Heart right ventricle (tissue), 16 donors: ENCODE data around the gene KDM4D. TPM values are rescaled to one million over a fixed set of nuclear protein-coding genes. Genes with fewer than 3 reads are reported as not detected.

Experiments
- ATAC-seq, 8 donors: fragments of 200-7000 bp; cut with Tn5 transposase; one replicate each; pipeline ENCODE4 v1.9.1; 2020; ENCODE audit warnings: mild to moderate bottlenecking in 8 of 8, moderate library complexity in 8 of 8, moderate number of reproducible peaks in 1 of 8
- DNase-seq, 2 donors: peaks; one replicate each; pipeline ENCODE4 v3.0.0-alpha.2; 2020
- H3K27ac ChIP-seq, 10 donors: fragments of 200-600 bp; sonication (generic) in 2 of 10; one replicate each; pipeline versions ENCODE4 v1.5.0 to v1.8.0; 2020 to 2022; ENCODE audit warnings: mild to moderate bottlenecking in 3 of 10
- H3K27me3 ChIP-seq, 7 donors: fragments of 200-600 bp; one replicate each; pipeline ENCODE4 v1.8.0; 2021 to 2022; ENCODE audit warnings: mild to moderate bottlenecking in 2 of 7
- H3K36me3 ChIP-seq, 9 donors: fragments of 200-600 bp; sonication (generic) in 1 of 9; one replicate each; pipeline versions ENCODE4 v1.5.0 to v1.8.0; 2020 to 2022; ENCODE audit warnings: mild to moderate bottlenecking in 2 of 9
- H3K4me1 ChIP-seq, 9 donors: fragments of 200-600 bp; sonication (generic) in 1 of 9; one replicate each; pipeline versions ENCODE4 v1.5.0 to v1.8.0; 2020 to 2022; ENCODE audit warnings: mild to moderate bottlenecking in 4 of 9
- H3K4me3 ChIP-seq, 10 donors: fragments of 200-600 bp; sonication (generic) in 2 of 10; one replicate each; pipeline versions ENCODE4 v1.5.0 to v1.8.0; 2020 to 2022; ENCODE audit warnings: mild to moderate bottlenecking in 7 of 10, moderate library complexity in 2 of 10
- H3K9me3 ChIP-seq, 11 donors: fragments of 200-600 bp in 10 of 11; sonication (generic) in 2 of 11; one replicate each; pipeline versions ENCODE4 v1.5.0 to v1.8.0; 2013 to 2022; ENCODE audit warnings: mild to moderate bottlenecking in 2 of 11, control low read depth in 1 of 11, moderate library complexity in 1 of 11
- WGBS, 2 donors: extraction: QIAGEN DNeasy Blood & Tissue Kit; methylation state at CpG; one replicate each; pipeline ENCODE4 v1.1.7; 2013; ENCODE audit warnings: inconsistent platforms in 1 of 2; 5-methylcytosine and 5-hydroxymethylcytosine counted together
- intact Hi-C, 10 donors: fragments of 100-400 bp; cut with DNase I; formaldehyde crosslinking; loops; one replicate each; pipeline versions ENCODE4 v1.11.1 to v1.14.2; 2022
- polyA plus RNA-seq, 2 donors: library from polyadenylated mRNA; stranded (reverse); fragments of 200-250 nt; gene quantifications; one replicate each; pipeline ENCODE4 v1.2.3, GENCODE V29; 2013
- total RNA-seq, 10 donors: library from RNA; stranded (reverse); fragmentation: NEBNext Ultra II Directional in 3 of 10; extraction: Animal tissue kit (Norgen Biotek cat#: 25700) in 3 of 10; gene quantifications; one replicate each; pipeline versions ENCODE4 v1.2.1 to v1.2.4, GENCODE V29; 2021 to 2023
- TF ChIP-seq, protein P1 (sequence below), 9 donors: fragments of 200-600 bp; sonication (generic) in 2 of 9; IDR thresholded peaks; one replicate each; pipeline versions ENCODE4 v1.5.0 to v1.8.0; 2021 to 2022; ENCODE audit warnings: antibody characterized with exemption in 9 of 9, mild to moderate bottlenecking in 5 of 9, moderate library complexity in 1 of 9
- donor health status: Arrhythmogenic right ventricular cardiomyopathy.
- donor health status: ischemic (EF 13 %, LVEDD 7.1; RV severe dilation, severe dysfunction).
- donor health status: healthy with polysubstance abuse.
- donor health status: DM: no; HTN: yes; CAD: no.
- donor health status: DM: no; HTN: no; CAD: no.
- donor health status: ischemic (EF 25% LVEDD 6.9; RV normal size, moderate dysfunction).
- donor health status: ischemic (EF 25% LVEDD 5.7; RV mildly dilated, moderate dysfunction).
- donor health status: healthy.
- donor health status: DM: yes; HTN: yes; CAD: no.
- donor health status: Ischemic cardiomyopathy.
- donor health status: ischemic (EF 35%, LVEDD 5.7; RV mildly dilated, moderate dysfunction).
- donor health status: nonischemic (EF 11% LVEDD 7.7; RV severe dilation, severe dysfunction).
- donor health status: DM: yes; HTN: yes; CAD: no.
- donor health status: PGD.
- donor health status: ischemic (EF 29% LVEDD 5.4; RV normal size, mild dysfunction).
- donor health status: nonischemic (EF 23%, LVEDD 6.1; RV moderate dilation, normal function).

KDM4D gene
- total and polyA plus RNA-seq, 12 donors, result 0.22 to 1.3 (median 0.96) TPM

DNA sequence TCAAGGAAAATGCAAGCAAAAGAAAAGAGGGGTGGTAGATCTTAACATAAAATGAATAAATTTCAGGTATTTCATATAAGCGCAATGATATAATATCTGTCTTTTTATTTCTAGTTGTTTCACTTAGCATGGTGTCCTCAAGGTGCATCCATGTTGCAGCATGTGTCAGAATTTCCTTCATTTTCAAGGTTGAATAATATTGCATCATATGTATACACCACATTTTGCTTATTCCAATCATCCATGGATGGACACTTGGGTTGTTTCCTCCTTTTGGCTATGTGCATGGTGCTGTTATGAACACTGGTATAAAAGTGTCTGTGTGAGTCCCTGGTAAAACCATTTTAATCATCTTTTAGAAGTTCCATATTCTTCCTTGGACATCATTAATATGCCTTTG is 68.7 kb downstream of the KDM4D start:
- TF ChIP-seq, protein P1, sequence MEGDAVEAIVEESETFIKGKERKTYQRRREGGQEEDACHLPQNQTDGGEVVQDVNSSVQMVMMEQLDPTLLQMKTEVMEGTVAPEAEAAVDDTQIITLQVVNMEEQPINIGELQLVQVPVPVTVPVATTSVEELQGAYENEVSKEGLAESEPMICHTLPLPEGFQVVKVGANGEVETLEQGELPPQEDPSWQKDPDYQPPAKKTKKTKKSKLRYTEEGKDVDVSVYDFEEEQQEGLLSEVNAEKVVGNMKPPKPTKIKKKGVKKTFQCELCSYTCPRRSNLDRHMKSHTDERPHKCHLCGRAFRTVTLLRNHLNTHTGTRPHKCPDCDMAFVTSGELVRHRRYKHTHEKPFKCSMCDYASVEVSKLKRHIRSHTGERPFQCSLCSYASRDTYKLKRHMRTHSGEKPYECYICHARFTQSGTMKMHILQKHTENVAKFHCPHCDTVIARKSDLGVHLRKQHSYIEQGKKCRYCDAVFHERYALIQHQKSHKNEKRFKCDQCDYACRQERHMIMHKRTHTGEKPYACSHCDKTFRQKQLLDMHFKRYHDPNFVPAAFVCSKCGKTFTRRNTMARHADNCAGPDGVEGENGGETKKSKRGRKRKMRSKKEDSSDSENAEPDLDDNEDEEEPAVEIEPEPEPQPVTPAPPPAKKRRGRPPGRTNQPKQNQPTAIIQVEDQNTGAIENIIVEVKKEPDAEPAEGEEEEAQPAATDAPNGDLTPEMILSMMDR (IDR thresholded peaks at IDR 0.05), result no peak
- 96 to 100% methylated on average over 1 of the region's 1 CpG for WGBS, 2 donors
- Histone ChIP-seq H3K27me3 (peaks cover 0 to 41% (median 36%) of the 10 kb centered on the region in 7 donors), H3K27ac (no peak overlapping the region), H3K4me3 (no peak overlapping the region), H3K9me3 (no peaks in the 10 kb centered on the region), H3K36me3 (no peaks in the 10 kb centered on the region), H3K4me1 (peaks cover 0 to 2% (median 0%) of the 10 kb centered on the region in 9 donors)
- intact Hi-C loops, result no loop called here
- DNase-seq, result no peak
- ATAC-seq, result no peak

DNA sequence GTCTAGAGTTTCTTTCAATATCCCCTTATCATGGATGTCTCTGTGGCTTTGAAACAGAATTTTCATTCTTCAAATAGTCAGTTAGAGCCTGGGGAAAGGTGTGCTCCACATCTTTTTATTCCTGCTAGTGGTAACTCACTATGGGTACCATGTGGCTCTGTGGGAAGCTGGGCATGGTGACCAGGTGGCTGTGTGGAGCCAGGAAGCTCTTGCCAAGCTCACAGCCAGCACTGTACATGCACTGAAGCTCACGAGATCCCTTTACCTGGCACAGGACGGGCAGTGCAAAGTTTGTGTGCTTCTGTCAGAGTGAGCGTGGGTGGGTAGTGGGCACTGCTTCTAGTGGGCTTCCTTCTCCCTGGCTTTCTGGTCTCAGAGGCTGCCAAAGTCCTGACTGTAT is 69.4 kb downstream of the KDM4D start:
- Histone ChIP-seq H3K4me1 (no peaks in the 10 kb centered on the region), H3K4me3 (no peak overlapping the region), H3K27ac (no peak overlapping the region), H3K36me3 (no peaks in the 10 kb centered on the region), H3K27me3 (peaks cover 0 to 34% (median 30%) of the 10 kb centered on the region in 7 donors), H3K9me3 (no peaks in the 10 kb centered on the region)
- ATAC-seq, result no peak
- WGBS, 2 donors, result 83 to 86% methylated on average over 3 of the region's 3 CpGs
- TF ChIP-seq, protein P1 (IDR thresholded peaks at IDR 0.05), result no peak
- no peak for DNase-seq
- intact Hi-C loops, result no loop called here

DNA sequence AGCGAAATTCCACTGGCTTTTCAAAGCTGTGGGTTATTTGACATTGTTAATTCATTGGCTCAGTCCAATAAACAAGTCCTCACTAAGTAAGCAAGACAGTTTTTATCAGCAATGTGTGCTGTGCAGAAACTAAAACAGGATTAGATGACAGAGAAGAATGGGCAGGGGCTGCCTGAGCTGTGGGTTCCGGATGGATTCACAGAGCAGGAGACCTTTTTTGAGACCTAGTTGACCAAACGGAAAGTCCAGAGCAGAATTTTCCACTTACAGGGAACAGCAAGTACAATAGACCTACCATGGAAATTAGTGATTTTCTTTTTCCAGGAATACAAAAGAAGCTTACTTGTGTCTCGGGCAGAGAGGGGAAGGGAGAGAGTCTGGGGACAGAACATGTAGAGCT is 70.5 kb downstream of the KDM4D start:
- Histone ChIP-seq H3K27me3 (peaks cover 0 to 32% (median 26%) of the 10 kb centered on the region in 7 donors), H3K27ac (no peak overlapping the region), H3K4me3 (no peak overlapping the region), H3K36me3 (no peaks in the 10 kb centered on the region), H3K4me1 (no peaks in the 10 kb centered on the region), H3K9me3 (no peaks in the 10 kb centered on the region)
- WGBS, 2 donors, result 72 to 74% methylated on average over 4 of the region's 4 CpGs
- intact Hi-C loops, result no loop called here
- ATAC-seq (no peak), DNase-seq (no peak)
- TF ChIP-seq, protein P1 (IDR thresholded peaks at IDR 0.05), result no peak

DNA sequence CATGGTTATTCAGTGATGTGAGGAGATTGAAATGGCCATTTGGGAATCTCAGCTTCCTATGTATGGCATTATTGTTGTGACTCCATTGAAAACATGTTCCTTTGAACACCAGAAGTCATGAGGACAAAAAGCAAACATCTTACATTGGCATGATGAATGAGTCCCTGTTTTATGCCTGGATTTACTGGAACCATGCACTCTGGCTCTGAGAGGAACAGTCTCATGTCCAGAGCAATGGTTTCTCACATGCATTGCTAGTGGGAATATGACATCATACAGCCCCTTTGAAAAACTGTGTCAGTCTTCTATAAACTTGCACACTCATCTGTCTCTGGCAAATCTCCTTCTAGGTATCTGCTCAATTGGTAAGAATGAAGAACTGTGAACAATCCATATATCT is 72.3 kb downstream of the KDM4D start:
- no peak for DNase-seq
- H3K36me3 ChIP-seq, result no peaks in the 10 kb centered on the region
- no peak overlapping the region for H3K27ac ChIP-seq
- H3K27me3 ChIP-seq, result peaks cover 0 to 38% (median 28%) of the 10 kb centered on the region in 7 donors
- TF ChIP-seq, protein P1 (IDR thresholded peaks at IDR 0.05), result no peak
- no peaks in the 10 kb centered on the region for H3K9me3 ChIP-seq
- intact Hi-C loops, result no loop called here
- H3K4me3 ChIP-seq, result no peak overlapping the region
- no peak for ATAC-seq
- no peaks in the 10 kb centered on the region for H3K4me1 ChIP-seq

Other genes with a start within 250 kb of the KDM4D start
- 100 to 1,000 TPM in 2 of 10 donors, 10 to 100 TPM in 8; 30.5 to 115 (median 77.1) TPM for gene AMOTL1, start 205.4 kb upstream of the KDM4D start, total RNA-seq
- gene AMOTL1, start 205.4 kb upstream of the KDM4D start, polyA plus RNA-seq, result 1 to 10 TPM; 3.1 to 8.3 TPM
- gene CWC15, start 153 bp upstream of the KDM4D start, total RNA-seq, result 10 to 100 TPM; 53.1 to 75.4 (median 67.3) TPM
- 100 to 1,000 TPM in 1 of 2 donors, 10 to 100 TPM in 1; 71.6 to 196 TPM for gene CWC15, start 153 bp upstream of the KDM4D start, polyA plus RNA-seq
- gene KDM4E, start 51.5 kb downstream of the KDM4D start, total RNA-seq, result not detected
- not detected for gene KDM4E, start 51.5 kb downstream of the KDM4D start, polyA plus RNA-seq
- gene KDM4F, start 75.7 kb downstream of the KDM4D start, total RNA-seq, result not detected
- gene KDM4F, start 75.7 kb downstream of the KDM4D start, polyA plus RNA-seq, result not detected
- gene SRSF8, start 93.2 kb downstream of the KDM4D start, total RNA-seq, result 10 to 100 TPM; 17.1 to 28.0 (median 20.8) TPM
- 10 to 100 TPM; 19.9 to 27.7 TPM for gene SRSF8, start 93.2 kb downstream of the KDM4D start, polyA plus RNA-seq
- 10 to 100 TPM in 7 of 10 donors, 1 to 10 TPM in 3; 7.4 to 15.0 (median 12.3) TPM for gene ENDOD1, start 116.1 kb downstream of the KDM4D start, total RNA-seq
- 1 to 10 TPM; 3.7 to 9.9 TPM for gene ENDOD1, start 116.1 kb downstream of the KDM4D start, polyA plus RNA-seq